Hepatocyte (in vitro differentiated cells): ENCODE data around the gene VPS29. TPM values are rescaled to one million over a fixed set of nuclear protein-coding genes. Genes with fewer than 3 reads are reported as not detected.

Source experiments
- DNase-seq: peaks from one replicate; pipeline ENCODE4 v3.0.0-alpha.2; 2016; ENCODE audit warnings: low spot score
- H2AFZ ChIP-seq: fragments of 200-600 bp; sonication (generic); 2 replicates; pipeline ENCODE4 v1.6.0; 2016; ENCODE audit warnings: antibody characterized with exemption, mild to moderate bottlenecking
- H3K27ac ChIP-seq: fragments of 200-600 bp; sonication (generic); 2 replicates; pipeline ENCODE4 v1.5.1; 2016; ENCODE audit warnings: mild to moderate bottlenecking
- H3K27me3 ChIP-seq: fragments of 200-600 bp; sonication (generic); 2 replicates; pipeline ENCODE4 v1.6.1; 2016
- H3K36me3 ChIP-seq: fragments of 200-600 bp; sonication (generic); replicated peaks from 2 replicates; pipeline ENCODE4 v1.5.1; 2016; ENCODE audit warnings: low read depth; ENCODE audit not compliant: insufficient read depth
- H3K4me1 ChIP-seq: fragments of 200-600 bp; sonication (generic); 2 replicates; pipeline ENCODE4 v1.5.1; 2016; ENCODE audit warnings: mild to moderate bottlenecking, moderate library complexity; ENCODE audit not compliant: insufficient read depth
- H3K4me2 ChIP-seq: fragments of 200-600 bp; sonication (generic); 2 replicates; pipeline ENCODE4 v1.6.0; 2016
- H3K4me3 ChIP-seq: fragments of 200-600 bp; sonication (generic); 2 replicates; pipeline ENCODE4 v1.5.1; 2016; ENCODE audit warnings: mild to moderate bottlenecking
- H3K79me2 ChIP-seq: fragments of 200-600 bp; sonication (generic); 2 replicates; pipeline ENCODE4 v1.6.0; 2017; ENCODE audit warnings: mild to moderate bottlenecking
- H3K9me2 ChIP-seq: fragments of 200-600 bp; sonication (generic); replicated peaks from 2 replicates; pipeline ENCODE4 v1.6.0; 2017; ENCODE audit warnings: mild to moderate bottlenecking; ENCODE audit not compliant: insufficient read depth
- H3K9me3 ChIP-seq: fragments of 200-600 bp; sonication (generic); 2 replicates; pipeline ENCODE4 v1.5.1; 2016; ENCODE audit warnings: low read depth, mild to moderate bottlenecking
- H4K20me1 ChIP-seq: fragments of 200-600 bp; sonication (generic); 2 replicates; pipeline ENCODE4 v1.6.0; 2016; ENCODE audit warnings: mild to moderate bottlenecking; ENCODE audit not compliant: insufficient read depth, poor library complexity, severe bottlenecking
- EZH2 ChIP-seq: fragments of 200-600 bp; sonication (generic); IDR thresholded peaks from 2 replicates; pipeline ENCODE4 v1.6.1; 2016; ENCODE audit warnings: antibody characterized with exemption, mild to moderate bottlenecking, borderline replicate concordance
- EZH2phosphoT487 ChIP-seq: fragments of 200-600 bp; sonication (generic); IDR thresholded peaks from one replicate; pipeline ENCODE4 v1.6.1; 2018; ENCODE audit warnings: antibody characterized with exemption, mild to moderate bottlenecking, low read depth, moderate library complexity; ENCODE audit not compliant: unreplicated experiment, severe bottlenecking
- WGBS: methylation state at CpG from one replicate; pipeline ENCODE4 v1.1.6; 2016; ENCODE audit warnings: low lambda C conversion rate; ENCODE audit errors: missing lambda C conversion rate; 5-methylcytosine and 5-hydroxymethylcytosine counted together
- polyA plus RNA-seq: library from polyadenylated mRNA; unstranded; fragments of >200 nt; fragmentation: Nextera tagmentation; extraction: Ambion mirVana; gene quantifications from 2 replicates; pipeline ENCODE4 v1.2.1, GENCODE V29; 2016
- total RNA-seq: library from RNA; depleted of rRNA; stranded (reverse); fragments of >200 nt; gene quantifications from 2 replicates; pipeline ENCODE4 v1.2.3, GENCODE V29; 2014
- TF ChIP-seq, protein P1 (sequence below): fragments of 200-600 bp; sonication (generic); IDR thresholded peaks from 2 replicates; pipeline ENCODE4 v1.5.1; 2016; ENCODE audit warnings: antibody characterized with exemption, mild to moderate bottlenecking; ENCODE audit not compliant: poor library complexity

Gene VPS29
- total and polyA plus RNA-seq, 2 experiments from 2014 or later = 102 to 176 TPM

- Histone ChIP-seq H3K4me1 (no peaks in the 10 kb centered on the region), H4K20me1 (no peaks in the 10 kb centered on the region)
These were observed 12.5 kb upstream of the VPS29 start for GRCh38 chr12:110514363-110514762.

GRCh38 chr12:110513842-110514241 is 11.9 kb upstream of the VPS29 start:
- WGBS = 81% methylated on average over 6 of the region's 6 CpGs
- no peaks in the 10 kb centered on the region for H3K27me3 ChIP-seq
- TF ChIP-seq EZH2phosphoT487 = no peak
- no peak for TF ChIP-seq EZH2
- TF ChIP-seq, protein P1, sequence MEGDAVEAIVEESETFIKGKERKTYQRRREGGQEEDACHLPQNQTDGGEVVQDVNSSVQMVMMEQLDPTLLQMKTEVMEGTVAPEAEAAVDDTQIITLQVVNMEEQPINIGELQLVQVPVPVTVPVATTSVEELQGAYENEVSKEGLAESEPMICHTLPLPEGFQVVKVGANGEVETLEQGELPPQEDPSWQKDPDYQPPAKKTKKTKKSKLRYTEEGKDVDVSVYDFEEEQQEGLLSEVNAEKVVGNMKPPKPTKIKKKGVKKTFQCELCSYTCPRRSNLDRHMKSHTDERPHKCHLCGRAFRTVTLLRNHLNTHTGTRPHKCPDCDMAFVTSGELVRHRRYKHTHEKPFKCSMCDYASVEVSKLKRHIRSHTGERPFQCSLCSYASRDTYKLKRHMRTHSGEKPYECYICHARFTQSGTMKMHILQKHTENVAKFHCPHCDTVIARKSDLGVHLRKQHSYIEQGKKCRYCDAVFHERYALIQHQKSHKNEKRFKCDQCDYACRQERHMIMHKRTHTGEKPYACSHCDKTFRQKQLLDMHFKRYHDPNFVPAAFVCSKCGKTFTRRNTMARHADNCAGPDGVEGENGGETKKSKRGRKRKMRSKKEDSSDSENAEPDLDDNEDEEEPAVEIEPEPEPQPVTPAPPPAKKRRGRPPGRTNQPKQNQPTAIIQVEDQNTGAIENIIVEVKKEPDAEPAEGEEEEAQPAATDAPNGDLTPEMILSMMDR = no peak

More at GRCh38 chr12:110514363-110514762, 12.5 kb upstream of the VPS29 start:
- Histone ChIP-seq H3K79me2 (no peaks in the 10 kb centered on the region), H2AFZ (no peak overlapping the region), H3K9me3 (no peaks in the 10 kb centered on the region), H3K27ac (no peak overlapping the region), H3K36me3 (no peaks in the 10 kb centered on the region), H3K4me3 (no peak overlapping the region), H3K27me3 (no peaks in the 10 kb centered on the region), H3K4me2 (no peak overlapping the region), H3K9me2 (no peaks in the 10 kb centered on the region)
- WGBS = 76% methylated on average over 1 of the region's 1 CpG
- TF ChIP-seq, protein P1 = no peak
- TF ChIP-seq EZH2phosphoT487 (no peak), EZH2 (no peak)
- no peak for DNase-seq

DNA sequence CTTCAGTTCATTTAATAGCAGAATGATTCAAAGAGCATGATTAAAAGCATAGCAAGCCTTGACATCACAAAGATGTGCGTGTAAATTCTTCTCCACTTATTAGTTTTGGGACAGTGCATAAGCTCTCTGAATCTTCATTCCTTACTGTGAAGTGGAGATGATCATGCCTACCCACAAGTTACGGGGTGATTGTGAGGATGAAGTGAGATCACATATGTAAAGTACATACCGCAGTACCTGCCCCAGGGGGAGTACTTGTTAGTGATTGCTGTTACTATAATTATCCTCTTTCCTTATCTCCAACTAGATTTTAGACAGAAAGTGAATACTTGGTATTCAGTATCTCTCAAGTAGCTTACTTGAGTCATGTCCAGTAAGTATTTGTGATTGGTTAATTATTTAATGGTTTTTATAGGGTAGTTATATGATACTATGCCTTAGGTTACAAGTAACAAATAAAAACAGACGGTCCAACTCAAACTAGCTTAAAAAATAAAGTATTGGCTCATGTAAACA is 6.2 kb upstream of the VPS29 start:
- H3K36me3 ChIP-seq = no peaks in the 10 kb centered on the region
- H3K27ac ChIP-seq = no peak overlapping the region
- no peaks in the 10 kb centered on the region for H3K27me3 ChIP-seq
- no peaks in the 10 kb centered on the region for H3K9me3 ChIP-seq
- no peak overlapping the region for H3K4me3 ChIP-seq
- H3K9me2 ChIP-seq = no peaks in the 10 kb centered on the region
- H3K4me2 ChIP-seq = no peak overlapping the region
- H3K79me2 ChIP-seq = no peaks in the 10 kb centered on the region
- 70% methylated on average over 4 of the region's 4 CpGs for WGBS
- H4K20me1 ChIP-seq = no peaks in the 10 kb centered on the region
- H2AFZ ChIP-seq = no peak overlapping the region
- DNase-seq = no peak
- H3K4me1 ChIP-seq = no peaks in the 10 kb centered on the region
- TF ChIP-seq, protein P1 = no peak
- TF ChIP-seq EZH2 = no peak
- TF ChIP-seq EZH2phosphoT487 = no peak

More at GRCh38 chr12:110513842-110514241, 11.9 kb upstream of the VPS29 start:
- no peaks in the 10 kb centered on the region for H3K79me2 ChIP-seq
- H3K4me1 ChIP-seq = no peaks in the 10 kb centered on the region
- no peaks in the 10 kb centered on the region for H4K20me1 ChIP-seq
- H3K4me2 ChIP-seq = no peak overlapping the region
- DNase-seq = no peak
- H2AFZ ChIP-seq = no peak overlapping the region
- H3K27ac ChIP-seq = no peak overlapping the region
- H3K4me3 ChIP-seq = no peak overlapping the region
- no peaks in the 10 kb centered on the region for H3K9me2 ChIP-seq
- H3K36me3 ChIP-seq = no peaks in the 10 kb centered on the region
- H3K9me3 ChIP-seq = no peaks in the 10 kb centered on the region

DNA sequence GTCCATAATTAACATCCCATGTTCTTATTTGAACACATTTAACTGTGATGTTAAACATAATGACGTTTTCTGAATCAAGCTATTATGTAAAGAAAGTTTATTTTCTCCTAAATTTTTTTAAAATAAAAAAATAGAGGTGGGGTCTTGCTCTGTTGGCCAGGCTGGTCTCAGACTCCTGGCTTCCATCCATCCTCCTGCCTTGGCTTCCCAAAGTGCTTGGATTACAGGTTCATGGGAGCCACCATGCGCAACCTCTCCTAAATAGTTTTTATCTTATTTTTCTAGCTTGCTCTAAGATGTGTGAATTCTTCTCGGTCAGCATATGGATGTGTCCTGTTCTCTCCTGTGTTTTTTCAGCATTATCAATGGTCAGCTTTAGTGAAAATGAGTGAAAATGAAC is 3.4 kb upstream of the VPS29 start:
- H3K4me1 ChIP-seq = peaks cover 5% of the 10 kb centered on the region
- no peak overlapping the region for H3K4me2 ChIP-seq
- no peaks in the 10 kb centered on the region for H3K9me3 ChIP-seq
- no peaks in the 10 kb centered on the region for H4K20me1 ChIP-seq
- H3K36me3 ChIP-seq = no peaks in the 10 kb centered on the region
- DNase-seq = no peak
- TF ChIP-seq EZH2 (no peak), EZH2phosphoT487 (no peak)
- TF ChIP-seq, protein P1 = no peak
- H3K79me2 ChIP-seq = peaks cover 10% of the 10 kb centered on the region
- H3K27me3 ChIP-seq = no peaks in the 10 kb centered on the region
- H3K4me3 ChIP-seq = no peak overlapping the region
- H2AFZ ChIP-seq = no peak overlapping the region
- no peaks in the 10 kb centered on the region for H3K9me2 ChIP-seq
- WGBS = 75% methylated on average over 3 of the region's 3 CpGs
- no peak overlapping the region for H3K27ac ChIP-seq
